HepG2 (cell line): ENCODE data around the gene PDLIM7. TPM values are rescaled to one million over a fixed set of nuclear protein-coding genes. Genes with fewer than 3 reads are reported as not detected.

Experiments
- ATAC-seq: fragments of 200-7000 bp; cut with Tn5 transposase; 3 replicates; pipeline ENCODE4 v1.9.1; 2020; ENCODE audit warnings: mild to moderate bottlenecking, moderate library complexity
- BruUV-seq: library from RNA; stranded (reverse); fragments of 400-500 nt; replicated peaks from 2 replicates; lab custom pipeline; 2021; lab: Mats Ljungman, UMichigan
- CTCF ChIA-PET: fragments of 300-600 bp; formaldehyde crosslinking; extraction: SDS; loops from one replicate; lab custom pipeline; 2021; ENCODE audit warnings: low total read pairs, inconsistent platforms, low intra/inter-chr PET ratio; lab: Yijun Ruan, JAX
- POLR2A ChIA-PET: fragments of 350-600 bp; sonication (Branson Sonifier 250); formaldehyde crosslinking; loops from one replicate; lab custom pipeline; 2020; ENCODE audit warnings: antibody characterized with exemption, inconsistent platforms; lab: Yijun Ruan, JAX
- DNase-seq: peaks from one replicate; pipeline ENCODE4 v3.0.0-alpha.2; 2015; ENCODE audit warnings: low spot score
- FAIRE-seq: peaks from 3 replicates; lab custom pipeline; 2011; peaks lifted over from hg19 to GRCh38; lab: Jason Lieb, UNC
- H2AFZ ChIP-seq: one replicate; pipeline ENCODE4 v1.6.1; 2011; ENCODE audit warnings: low read length, inconsistent platforms
- H3K27ac ChIP-seq: fragments of 300-600 bp; 3 replicates; pipeline ENCODE4 v1.8.0; 2011; ENCODE audit warnings: mixed run types, mild to moderate bottlenecking, mixed read lengths, low read length, inconsistent platforms; ENCODE audit not compliant: insufficient read depth; ENCODE audit errors: extremely low read length
- H3K27me3 ChIP-seq, 2 experiments: fragments of 200-600 bp in 1 of 2; 2 replicates in 1 of 2; 3 replicates in 1 of 2; pipeline versions ENCODE4 v1.6.0 to v1.8.0; 2011; ENCODE audit warnings: low read length in 2 of 2, mild to moderate bottlenecking in 2 of 2, moderate library complexity in 2 of 2, inconsistent platforms in 1 of 2; ENCODE audit not compliant: insufficient read depth in 2 of 2, control insufficient read depth in 1 of 2
- H3K36me3 ChIP-seq, 2 experiments: fragments of 200-600 bp in 1 of 2; replicated peaks in 1 of 2; 2 replicates in 1 of 2; 3 replicates in 1 of 2; pipeline versions ENCODE4 v1.5.1 to v1.8.0; 2011; ENCODE audit warnings: low read length in 2 of 2, inconsistent platforms in 1 of 2; ENCODE audit not compliant: insufficient read depth in 2 of 2, control insufficient read depth in 1 of 2
- H3K4me1 ChIP-seq: 2 replicates; pipeline ENCODE4 v1.5.1; 2012; ENCODE audit warnings: low read length, inconsistent platforms; ENCODE audit not compliant: insufficient read depth
- H3K4me2 ChIP-seq: 2 replicates; pipeline ENCODE4 v1.6.0; 2011; ENCODE audit warnings: low read depth, low read length, inconsistent platforms
- H3K4me3 ChIP-seq, 3 experiments: fragments of 200-600 bp in 1 of 3; sonication (generic), shearing (Covaris generic) in 1 of 3; replicated peaks in 1 of 3; 2 replicates each; pipeline ENCODE4 v1.5.1; 2011 to 2016; ENCODE audit warnings: low read length in 3 of 3, inconsistent platforms in 2 of 3, low read depth in 2 of 3, mild to moderate bottlenecking in 2 of 3, control low read depth in 1 of 3, mixed read lengths in 1 of 3; ENCODE audit not compliant: insufficient read depth in 1 of 3
- H3K79me2 ChIP-seq: one replicate; pipeline ENCODE4 v1.6.1; 2011; ENCODE audit warnings: low read length, inconsistent platforms; ENCODE audit not compliant: insufficient read depth
- H3K9ac ChIP-seq: 2 replicates; pipeline ENCODE4 v1.6.0; 2011; ENCODE audit warnings: mild to moderate bottlenecking, low read depth, low read length, inconsistent platforms; ENCODE audit not compliant: insufficient read depth
- H3K9me3 ChIP-seq: 2 replicates; pipeline ENCODE4 v1.5.1; 2012; ENCODE audit warnings: mild to moderate bottlenecking, low read length
- H4K20me1 ChIP-seq: 2 replicates; pipeline ENCODE4 v1.6.0; 2011; ENCODE audit warnings: inconsistent platforms, mild to moderate bottlenecking, low read length, moderate library complexity; ENCODE audit not compliant: insufficient read depth
- FOXJ3 ChIP-seq: sonication (generic); formaldehyde crosslinking; IDR thresholded peaks from 2 replicates; pipeline ENCODE4 v1.4.0; 2020; ENCODE audit warnings: missing genetic modification reagents, mild to moderate bottlenecking, borderline replicate concordance
- RBFOX2 ChIP-seq: fragments of 200-400 bp; formaldehyde crosslinking; IDR thresholded peaks from 2 replicates; pipeline ENCODE4 v1.6.1; 2017; ENCODE audit warnings: low read depth, mild to moderate bottlenecking, low read length
- SRSF1 ChIP-seq: fragments of 200-400 bp; formaldehyde crosslinking; optimal IDR thresholded peaks from 2 replicates; pipeline ENCODE3; 2017; ENCODE audit warnings: mild to moderate bottlenecking, low read depth, low read length, moderate library complexity
- THAP7 ChIP-seq: sonication (generic); formaldehyde crosslinking; IDR thresholded peaks from 2 replicates; pipeline ENCODE4 v1.8.1; 2023; ENCODE audit warnings: mild to moderate bottlenecking, missing genetic modification reagents
- ZBTB4 ChIP-seq: sonication (generic); formaldehyde crosslinking; IDR thresholded peaks from 2 replicates; pipeline ENCODE4 v1.4.0; 2020; ENCODE audit warnings: missing genetic modification reagents, mild to moderate bottlenecking, borderline replicate concordance
- ZFP82 ChIP-seq: sonication (generic); formaldehyde crosslinking; IDR thresholded peaks from 2 replicates; pipeline ENCODE4 v1.5.1; 2020; ENCODE audit warnings: mild to moderate bottlenecking, missing genetic modification reagents, borderline replicate concordance
- ZNF431 ChIP-seq: sonication (generic); formaldehyde crosslinking; IDR thresholded peaks from 2 replicates; pipeline ENCODE4 v1.9.0; 2022; ENCODE audit warnings: missing genetic modification reagents, low read depth, mild to moderate bottlenecking, borderline replicate concordance
- WGBS: methylation state at CpG from one replicate; pipeline ENCODE4 v1.1.6; 2017; ENCODE audit warnings: low lambda C conversion rate; 5-methylcytosine and 5-hydroxymethylcytosine counted together
- in situ Hi-C: cut with HindIII; loops from 2 replicates; pipeline ENCODE4 v1.10.0; 2017; ENCODE audit warnings: low pct_unique_long_range_greater_than_20kb; ENCODE audit not compliant: extremely low pct_ligation_motif_present
- intact Hi-C: fragments of 100-400 bp; cut with micrococcal nuclease; formaldehyde crosslinking; loops from one replicate; pipeline ENCODE4 v1.10.0; 2022; ENCODE audit not compliant: unreplicated experiment
- polyA plus RNA-seq, 8 experiments: library from polyadenylated mRNA; depleted of rRNA in 3 of 8; stranded (reverse) in 7 of 8; unstranded in 1 of 8; fragments of >200 nt; fragmentation: Illumina TruSeq in 4 of 8; extraction: Trizol in 4 of 8; gene quantifications; 2 replicates each; pipeline versions ENCODE4 v1.2.1 to v1.2.3, GENCODE V29; 2011 to 2016; ENCODE audit warnings: low read depth in 4 of 8, missing spikeins in 1 of 8, mixed read lengths in 1 of 8; ENCODE audit not compliant: insufficient read depth in 1 of 8
- total RNA-seq, 5 experiments: library from RNA; depleted of rRNA; stranded (reverse); fragments of >200 nt; fragmentation: Illumina TruSeq; extraction: Trizol; gene quantifications; 2 replicates each; pipeline ENCODE4 v1.2.3, GENCODE V29; 2016; ENCODE audit warnings: low read depth in 1 of 5
- TF ChIP-seq, protein P1 (sequence below): sonication (generic); formaldehyde crosslinking; IDR thresholded peaks from 2 replicates; pipeline ENCODE4 v1.4.0; 2020; ENCODE audit warnings: mild to moderate bottlenecking, missing genetic modification reagents

The PDLIM7 gene
- total and polyA plus RNA-seq, 2 of the 13 experiments (the other 11 are each of a cell fraction or from before 2014, with no cell fraction given): 21.1 to 31.3 TPM

DNA sequence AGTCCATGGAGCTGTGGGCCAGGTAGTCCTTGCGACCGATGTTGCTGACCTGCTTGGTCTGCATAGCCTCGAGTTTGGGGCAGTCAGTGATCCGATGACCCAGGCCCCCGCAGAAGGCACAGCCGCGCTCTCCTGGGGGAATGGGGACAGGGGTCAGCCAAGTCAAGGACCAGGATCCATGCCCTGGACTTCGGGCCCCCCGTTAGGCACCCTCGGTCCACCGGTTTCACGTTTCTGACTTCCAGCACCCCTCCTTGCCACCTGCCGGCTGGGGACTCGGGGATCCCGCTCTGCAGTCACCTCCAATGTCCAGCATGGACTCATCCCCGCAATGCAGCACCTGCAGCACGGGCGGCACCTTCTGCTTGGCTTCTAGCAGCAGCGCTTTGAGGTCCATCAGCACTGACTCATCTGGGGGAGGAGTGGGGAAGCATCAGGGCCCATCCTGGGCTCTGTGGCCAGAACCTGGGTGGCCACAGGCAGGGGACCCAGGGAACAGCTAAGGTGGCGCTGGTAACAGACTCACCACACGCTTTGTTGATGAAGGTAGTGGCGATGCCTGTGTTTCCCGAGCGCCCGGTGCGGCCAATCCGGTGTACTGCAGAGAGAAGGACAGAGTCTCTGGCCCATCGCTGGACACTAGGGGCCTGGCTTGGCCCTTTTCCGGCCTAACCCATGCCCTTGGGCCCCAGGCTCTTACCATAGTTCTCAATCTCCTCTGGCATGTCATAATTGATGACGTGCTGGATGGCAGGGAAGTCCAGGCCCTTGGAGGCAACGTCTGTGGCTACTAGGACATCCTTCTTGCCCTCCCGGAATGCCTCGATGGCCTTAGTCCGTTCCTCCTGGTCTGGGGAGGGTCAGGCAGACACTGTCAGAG is 14.6 kb upstream of the PDLIM7 start:
- H3K9me3 ChIP-seq: no peaks in the 10 kb centered on the region
- no peak for FAIRE-seq
- ATAC-seq: no peak
- no peaks in the 10 kb centered on the region; a peak in 1 of 5 replicates for H3K27me3 ChIP-seq
- H3K27ac ChIP-seq: no peak overlapping the region
- POLR2A ChIA-PET: no interaction called here
- H3K9ac ChIP-seq: no peak overlapping the region
- H3K4me3 ChIP-seq: no peak overlapping the region
- H3K4me2 ChIP-seq: no peak overlapping the region
- no peak for DNase-seq
- TF ChIP-seq ZFP82: no peak
- TF ChIP-seq THAP7 (CRISPR knock-in tag): no peak
- TF ChIP-seq SRSF1: no peak
- no peak for TF ChIP-seq ZBTB4
- TF ChIP-seq RBFOX2: 0 out of 2 replicates have a peak, but pooled peaks have one; percentile 41
- TF ChIP-seq ZNF431 (CRISPR knock-in tag): no peak
- no peak for TF ChIP-seq FOXJ3
- TF ChIP-seq, protein P1, sequence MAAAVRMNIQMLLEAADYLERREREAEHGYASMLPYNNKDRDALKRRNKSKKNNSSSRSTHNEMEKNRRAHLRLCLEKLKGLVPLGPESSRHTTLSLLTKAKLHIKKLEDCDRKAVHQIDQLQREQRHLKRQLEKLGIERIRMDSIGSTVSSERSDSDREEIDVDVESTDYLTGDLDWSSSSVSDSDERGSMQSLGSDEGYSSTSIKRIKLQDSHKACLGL (CRISPR knock-in tag): no peak
- in situ Hi-C loops: no loop called here
- no peaks in the 10 kb centered on the region; the same call in 1 of the 2 replicates for H4K20me1 ChIP-seq
- H3K79me2 ChIP-seq: peaks cover 15% of the 10 kb centered on the region
- WGBS: over 99% methylated on average over 22 of the region's 34 CpGs
- H3K36me3 ChIP-seq: peaks cover 30 to 57% of the 10 kb centered on the region in 2 experiments; a peak in 4 of 5 replicates
- no peak overlapping the region for H2AFZ ChIP-seq
- intact Hi-C loops: no loop called here
- peaks cover 17% of the 10 kb centered on the region for H3K4me1 ChIP-seq
- TSS peak; percentile 23 for BruUV-seq
- CTCF ChIA-PET: no interaction called here
